T-helper 1 cell treated with Interleukin-12 subunit alpha and Interleukin-12 subunit beta and Interleukin-4 antibody, amounts not matched to agents 30 ng/mL and 1 ng/mL, for 36 hours (primary cell): ENCODE measurements around the gene PPHLN1. TPM values are rescaled to one million over a fixed set of nuclear protein-coding genes. Genes with fewer than 3 reads are reported as not detected.
"Not testable (repeated sequence)": the region's sequence is repeated elsewhere in the genome, so short reads cannot be mapped to it uniquely, and the experiment has no call there.

Experiments
- intact Hi-C: fragments of 100-400 bp; cut with micrococcal nuclease; formaldehyde crosslinking; loops from one replicate; pipeline ENCODE4 v1.15.1; 2024
- total RNA-seq: library from RNA; stranded (reverse); gene quantifications from 2 replicates; pipeline ENCODE4 v1.2.3, GENCODE V29; 2022

Gene PPHLN1
- total RNA-seq, 1 donor from 2014 or later, result 83.8 TPM

GRCh38 chr12:42320796-42321195, 5.2 kb upstream of the PPHLN1 start:
- intact Hi-C loops, result no loop called here

GRCh38 chr12:42322567-42322966, 3.4 kb upstream of the PPHLN1 start:
- intact Hi-C loops, result no loop called here

GRCh38 chr12:42323856-42324255, 2.1 kb upstream of the PPHLN1 start:
- intact Hi-C loops, result no loop called here

- intact Hi-C loops, result no loop called here
These were observed 678 bp upstream of the PPHLN1 start for GRCh38 chr12:42325326-42325652.

GRCh38 chr12:42326541-42327226, 717 bp downstream of the PPHLN1 start:
- intact Hi-C loops, result loop anchor here (1.0 to 2.0 kb wide), 6 partner anchors 46 to 1481 kb away; partner anchors contain the start of genes IRAK4, PUS7L and YAF2

GRCh38 chr12:42327227-42327590, 1.2 kb downstream of the PPHLN1 start:
- intact Hi-C loops, result loop anchor here (2.0 kb wide), 2 partner anchors 46 to 1432 kb away; partner anchors contain the start of genes IRAK4 and PUS7L

GRCh38 chr12:42330097-42330496, 4.1 kb downstream of the PPHLN1 start:
- intact Hi-C loops, result loop anchor here (5.0 kb wide), 2 partner anchors 1053 to 1383 kb away; no protein-coding TSS in a partner anchor

GRCh38 chr12:42332301-42333285, 6.6 kb downstream of the PPHLN1 start:
- intact Hi-C loops, result loop anchor here (1.0 to 5.0 kb wide), 4 partner anchors 203 to 1385 kb away; no protein-coding TSS in a partner anchor

- intact Hi-C loops, result no loop called here
These were observed 10.3 kb downstream of the PPHLN1 start for GRCh38 chr12:42336286-42336685.

- intact Hi-C loops, result no loop called here
These were observed 12.3 kb downstream of the PPHLN1 start for GRCh38 chr12:42338280-42338679.

- intact Hi-C loops, result no loop called here
These were observed 16.1 kb downstream of the PPHLN1 start for GRCh38 chr12:42342028-42342427.

- intact Hi-C loops, result no loop called here
These were observed 17.8 kb downstream of the PPHLN1 start for GRCh38 chr12:42343721-42344120.

- intact Hi-C loops, result no loop called here
These were observed 20.5 kb downstream of the PPHLN1 start for GRCh38 chr12:42346403-42347002.

GRCh38 chr12:42349119-42350020, 23.4 kb downstream of the PPHLN1 start:
- intact Hi-C loops, result not testable (repeated sequence)

- intact Hi-C loops, result not testable (repeated sequence)
These were observed 24.0 kb downstream of the PPHLN1 start for GRCh38 chr12:42350021-42350407.

GRCh38 chr12:42356344-42356743, 30.4 kb downstream of the PPHLN1 start:
- intact Hi-C loops, result no loop called here

GRCh38 chr12:42360747-42361403, 34.9 kb downstream of the PPHLN1 start:
- intact Hi-C loops, result no loop called here

- intact Hi-C loops, result no loop called here
These were observed 36.1 kb downstream of the PPHLN1 start for GRCh38 chr12:42361909-42362646.

- intact Hi-C loops, result no loop called here
These were observed 36.8 kb downstream of the PPHLN1 start for GRCh38 chr12:42362647-42363260.
